ENCODE data around the gene PPP2R2B.

- TF ChIP-seq CTCF (IDR thresholded peaks at IDR 0.05): no peak
- no peak for TF ChIP-seq POLR2A (IDR thresholded peaks at IDR 0.05)
Measured at GRCh38 chr5:146754621-146755020, 123.9 kb downstream of the PPP2R2B start.
